Measurements from ENCODE around the gene JUNB. TPM values are rescaled to one million over a fixed set of nuclear protein-coding genes. Genes with fewer than 3 reads are reported as not detected.

JUNB gene
- total and polyA plus RNA-seq, 2 of the 13 experiments (the other 11 are each of a cell fraction or from before 2014, with no cell fraction given) = 7.7 to 8.2 TPM

GRCh38 chr19:12790628-12791344 lies 500 bp upstream of the JUNB start (continued):
- TF ChIP-seq AKNA (CRISPR knock-in tag; IDR thresholded peaks at IDR 0.05; ENCODE audit: borderline replicate concordance) (no peak), GPBP1L1 (CRISPR knock-in tag; IDR thresholded peaks at IDR 0.05) (no peak)

- Histone ChIP-seq H3K79me2 (ENCODE audit: insufficient read depth, low read length) (peaks cover 8% of the 10 kb centered on the region), H3K36me3 (replicated peaks in 1 of 2; ENCODE audit: control insufficient read depth in 1 of 2, insufficient read depth in 2 of 2, low read length in 2 of 2) (0 out of 5 replicates have a peak, but pooled peaks cover 0 to 1% of the 10 kb centered on the region in 2 experiments), H3K9me3 (ENCODE audit: low read length) (no peaks in the 10 kb centered on the region), H3K4me1 (ENCODE audit: insufficient read depth, low read length) (peaks cover 54% of the 10 kb centered on the region), H3K27ac (ENCODE audit: extremely low read length, insufficient read depth, low read length) (peak overlapping the region; percentile 81), H2AFZ (ENCODE audit: low read length) (no peak overlapping the region), H3K9ac (ENCODE audit: insufficient read depth, low read depth, low read length) (peak overlapping the region; percentile 89), H4K20me1 (ENCODE audit: insufficient read depth, low read length) (no peaks in the 10 kb centered on the region), H3K4me2 (ENCODE audit: low read depth, low read length) (peak overlapping the region; percentile 99), H3K4me3 (replicated peaks in 1 of 3; ENCODE audit: insufficient read depth in 1 of 3, low read depth in 2 of 3, low read length in 3 of 3) (peak overlapping the region; percentile 77 to 87 (median 78)), H3K27me3 (ENCODE audit: control insufficient read depth in 1 of 2, insufficient read depth in 2 of 2, low read length in 2 of 2) (no peaks in the 10 kb centered on the region)
- no peak for FAIRE-seq
- DNase-seq (ENCODE audit: low spot score) = peak; percentile 46
- WGBS (ENCODE audit: low lambda C conversion rate) = 1% methylated on average over 15 of the region's 84 CpGs
- in situ Hi-C loops (cut with HindIII; ENCODE audit: extremely low pct_ligation_motif_present, low pct_unique_long_range_greater_than_20kb) (no loop called here), intact Hi-C loops (cut with micrococcal nuclease; ENCODE audit: unreplicated experiment) (no loop called here)
- ChIA-PET CTCF (ENCODE audit: low intra/inter-chr PET ratio, low total read pairs) (interaction anchor here (0.7 kb wide), 1 partner anchor 14 kb away, joined by 3 read pairs; no protein-coding TSS in a partner anchor), POLR2A (interaction anchor here (0.8 to 3.9 kb wide), 15 partner anchors 9 to 123 kb away, joined by 3 to 124 read pairs (median 14); partner anchors contain the start of genes DHPS, GCDH, GET3 and HOOK2)
- no TSS peak for BruUV-seq (replicated peaks)
- no peak; the same call in 2 of the 3 replicates for ATAC-seq
- TF ChIP-seq ZNF251 (CRISPR knock-in tag; IDR thresholded peaks at IDR 0.05) (no peak), SMC3 (IDR thresholded peaks at IDR 0.05; ENCODE audit: low read length) (no peak), JUNB (CRISPR knock-in tag; IDR thresholded peaks at IDR 0.05; ENCODE audit: borderline replicate concordance) (no peak), IRF2 (CRISPR knock-in tag; IDR thresholded peaks at IDR 0.05) (no peak), ZNF292 (CRISPR knock-in tag; IDR thresholded peaks at IDR 0.05; ENCODE audit: borderline replicate concordance, low read depth) (0 out of 2 replicates have a peak, but pooled peaks have one; percentile 18), ZMYM4 (CRISPR knock-in tag; IDR thresholded peaks at IDR 0.05) (peak; percentile 46; the same call in 1 of the 2 replicates), SALL2 (CRISPR knock-in tag; IDR thresholded peaks at IDR 0.05) (no peak; the same call in 1 of the 2 replicates), SKI (IDR thresholded peaks at IDR 0.05; ENCODE audit: partially characterized antibody) (no peak), BCLAF1 (IDR thresholded peaks at IDR 0.05) (no peak)
Observed at GRCh38 chr19:12792051-12792852, 966 bp downstream of the JUNB start.

All from HepG2 (cell line).